IMR-90 (cell line): Measurements from ENCODE around the gene LTN1. TPM values are rescaled to one million over a fixed set of nuclear protein-coding genes. Genes with fewer than 3 reads are reported as not detected.

Experiments used
- ATAC-seq: fragments of 200-7000 bp; cut with Tn5 transposase; 2 replicates; pipeline ENCODE4 v1.9.1; 2020; ENCODE audit warnings: low read depth, mild to moderate bottlenecking, moderate library complexity
- BruUV-seq: library from RNA; stranded (reverse); fragments of 400-500 nt; replicated peaks from 2 replicates; lab custom pipeline; 2021; lab: Mats Ljungman, UMichigan
- CTCF ChIA-PET: fragments of 300-600 bp; formaldehyde crosslinking; extraction: SDS; loops from one replicate; lab custom pipeline; 2021; ENCODE audit warnings: antibody characterized with exemption; lab: Yijun Ruan, JAX
- POLR2A ChIA-PET: fragments of 300-600 bp; sonication (Branson Sonifier 250); formaldehyde crosslinking; loops from one replicate; lab custom pipeline; 2022; ENCODE audit warnings: antibody characterized with exemption; ENCODE audit not compliant: unreplicated experiment; lab: Charles Lee
- DNase-seq: peaks from one replicate; pipeline ENCODE4 v3.0.0; 2013
- H2AFZ ChIP-seq: replicated peaks from 2 replicates; pipeline ENCODE3; 2013; ENCODE audit warnings: low read length, mild to moderate bottlenecking; ENCODE audit not compliant: poor library complexity
- H2AK5ac ChIP-seq: 2 replicates; pipeline ENCODE4 v1.6.1; 2013; ENCODE audit warnings: low read depth, low read length, inconsistent platforms
- H2AK9ac ChIP-seq: replicated peaks from 2 replicates; pipeline ENCODE3; 2013; ENCODE audit warnings: mild to moderate bottlenecking, low read depth, low read length, moderate library complexity; ENCODE audit not compliant: poor library complexity
- H2BK120ac ChIP-seq: 2 replicates; pipeline ENCODE4 v1.6.1; 2013; ENCODE audit warnings: low read depth, low read length, inconsistent platforms
- H2BK15ac ChIP-seq: 3 replicates; pipeline ENCODE4 v1.6.1; 2013; ENCODE audit warnings: low read depth, low read length, inconsistent platforms
- H2BK20ac ChIP-seq: 2 replicates; pipeline ENCODE4 v1.6.1; 2013; ENCODE audit warnings: low read depth, mild to moderate bottlenecking, inconsistent platforms, low read length, moderate library complexity
- H2BK5ac ChIP-seq: 2 replicates; pipeline ENCODE4 v1.6.1; 2013; ENCODE audit warnings: mild to moderate bottlenecking, low read depth, low read length, inconsistent platforms; ENCODE audit not compliant: poor library complexity, severe bottlenecking
- H3K14ac ChIP-seq: replicated peaks from 2 replicates; pipeline ENCODE4 v1.6.1; 2013; ENCODE audit warnings: low read depth, low read length, inconsistent platforms
- H3K18ac ChIP-seq: 2 replicates; pipeline ENCODE4 v1.6.1; 2013; ENCODE audit warnings: low read depth, low read length, control low read depth
- H3K23ac ChIP-seq: 2 replicates; pipeline ENCODE4 v1.6.1; 2013; ENCODE audit warnings: low read depth, low read length, inconsistent platforms
- H3K27ac ChIP-seq: 2 replicates; pipeline ENCODE4 v1.5.1; 2013; ENCODE audit warnings: mild to moderate bottlenecking, control low read depth, low read length; ENCODE audit not compliant: insufficient read depth
- H3K27me3 ChIP-seq: 2 replicates; pipeline ENCODE4 v1.6.1; 2013; ENCODE audit warnings: low read length; ENCODE audit not compliant: control insufficient read depth, insufficient read depth
- H3K36me3 ChIP-seq: 2 replicates; pipeline ENCODE4 v1.6.1; 2013; ENCODE audit warnings: low read length, mixed read lengths; ENCODE audit not compliant: control insufficient read depth, insufficient read depth
- H3K4ac ChIP-seq: 2 replicates; pipeline ENCODE4 v1.6.1; 2013; ENCODE audit warnings: low read depth, low read length, inconsistent platforms
- H3K4me1 ChIP-seq: 2 replicates; pipeline ENCODE4 v1.6.1; 2013; ENCODE audit warnings: low read length, mixed read lengths; ENCODE audit not compliant: control insufficient read depth, insufficient read depth
- H3K4me2 ChIP-seq: 2 replicates; pipeline ENCODE4 v1.6.1; 2013; ENCODE audit warnings: low read depth, mild to moderate bottlenecking, control low read depth, low read length, moderate library complexity
- H3K4me3 ChIP-seq: 2 replicates; pipeline ENCODE4 v1.5.1; 2013; ENCODE audit warnings: low read depth, mild to moderate bottlenecking, control low read depth, low read length, moderate library complexity; ENCODE audit not compliant: insufficient read depth
- H3K56ac ChIP-seq: 2 replicates; pipeline ENCODE4 v1.6.1; 2013; ENCODE audit warnings: low read length, inconsistent platforms; ENCODE audit not compliant: insufficient read depth; ENCODE audit errors: extremely low read depth
- H3K79me1 ChIP-seq, 2 experiments: 2 replicates each; pipeline ENCODE4 v1.6.1; 2013; ENCODE audit warnings: low read length in 2 of 2, inconsistent platforms in 1 of 2, low read depth in 1 of 2
- H3K9ac ChIP-seq: 2 replicates; pipeline ENCODE4 v1.6.1; 2013; ENCODE audit warnings: low read depth, low read length, control low read depth
- H3K9me1 ChIP-seq: 2 replicates; pipeline ENCODE4 v1.6.1; 2013; ENCODE audit warnings: low read length, inconsistent platforms; ENCODE audit not compliant: insufficient read depth
- H3K9me3 ChIP-seq: 2 replicates; pipeline ENCODE4 v1.6.1; 2013; ENCODE audit warnings: low read length; ENCODE audit not compliant: control insufficient read depth, insufficient read depth
- H4K20me1 ChIP-seq: 2 replicates; pipeline ENCODE4 v1.6.1; 2013; ENCODE audit warnings: low read length, inconsistent platforms; ENCODE audit not compliant: insufficient read depth
- H4K5ac ChIP-seq: 2 replicates; pipeline ENCODE4 v1.6.1; 2013; ENCODE audit warnings: mild to moderate bottlenecking, low read depth, low read length, control low read depth
- H4K8ac ChIP-seq, 2 experiments: 2 replicates each; pipeline ENCODE4 v1.6.1; 2013; ENCODE audit warnings: low read depth in 2 of 2, low read length in 2 of 2, control low read depth in 1 of 2, inconsistent platforms in 1 of 2
- H4K91ac ChIP-seq: 2 replicates; pipeline ENCODE4 v1.6.1; 2013; ENCODE audit warnings: low read depth, low read length, inconsistent platforms; ENCODE audit not compliant: insufficient read depth
- BHLHE40 ChIP-seq: fragments of 150-350 bp; IDR thresholded peaks from 2 replicates; pipeline ENCODE4 v1.6.1; 2016; ENCODE audit warnings: mild to moderate bottlenecking, low read depth, low read length
- CHD1 ChIP-seq: IDR thresholded peaks from 2 replicates; pipeline ENCODE4 v1.6.1; 2012; ENCODE audit warnings: low read depth, low read length, improper control_type of control experiment
- MXI1 ChIP-seq: IDR thresholded peaks from 2 replicates; pipeline ENCODE4 v1.6.1; 2012; ENCODE audit warnings: low read depth, mild to moderate bottlenecking, low read length, moderate library complexity, borderline replicate concordance
- NFE2L2 ChIP-seq: fragments of 150-350 bp; IDR thresholded peaks from 2 replicates; pipeline ENCODE4 v1.6.1; 2016; ENCODE audit warnings: low read depth, mild to moderate bottlenecking, low read length
- POLR2A ChIP-seq: IDR thresholded peaks from 2 replicates; pipeline ENCODE4 v1.6.1; 2012; ENCODE audit warnings: mild to moderate bottlenecking, low read depth, low read length
- RFX5 ChIP-seq: IDR thresholded peaks from 2 replicates; pipeline ENCODE4 v1.8.0; 2012; ENCODE audit warnings: low read depth, mild to moderate bottlenecking, low read length, moderate library complexity
- SMC3 ChIP-seq: fragments of 150-350 bp; IDR thresholded peaks from 2 replicates; pipeline ENCODE4 v1.6.1; 2016; ENCODE audit warnings: low read depth, mild to moderate bottlenecking, antibody characterized with exemption, low read length, moderate library complexity
- WGBS, 2 experiments: methylation state at CpG; one replicate each; pipeline versions ENCODE4 v1.1.5 to v1.1.7; 2013; ENCODE audit warnings: missing lambda C conversion rate in 2 of 2; ENCODE audit not compliant: insufficient read length in 1 of 2; ENCODE audit errors: extremely low coverage in 2 of 2; 5-methylcytosine and 5-hydroxymethylcytosine counted together
- dilution Hi-C: fragments of 300-500 bp; cut with HindIII; formaldehyde crosslinking; loops from one replicate; pipeline ENCODE4 v1.14.3; 2018; ENCODE audit warnings: low sequenced_read_pairs; ENCODE audit not compliant: unreplicated experiment
- in situ Hi-C: fragments of 300-500 bp; cut with MboI; formaldehyde crosslinking; loops from 3 replicates; pipeline ENCODE4 v1.14.3; 2019; ENCODE audit warnings: low sequenced_read_pairs, inconsistent platforms, mixed read lengths
- intact Hi-C: fragments of 100-400 bp; cut with micrococcal nuclease; formaldehyde crosslinking; loops from 2 replicates; pipeline ENCODE4 v1.10.0; 2022
- polyA plus RNA-seq, 3 experiments: library from polyadenylated mRNA; depleted of rRNA; stranded (reverse); fragments of >200 nt; gene quantifications; 2 replicates each; pipeline ENCODE4 v1.2.3, GENCODE V29; 2012; ENCODE audit warnings: low replicate concordance in 1 of 3
- total RNA-seq: library from RNA; depleted of rRNA; stranded (reverse); fragments of >200 nt; gene quantifications from 2 replicates; pipeline ENCODE4 v1.2.3, GENCODE V29; 2012
- TF ChIP-seq, protein P1 (sequence below): fragments of 150-350 bp; IDR thresholded peaks from 2 replicates; pipeline ENCODE4 v1.6.1; 2016; ENCODE audit warnings: low read depth, mild to moderate bottlenecking, low read length, moderate library complexity, borderline replicate concordance
- TF ChIP-seq, protein P2 (sequence below): conservative IDR thresholded peaks from 2 replicates; pipeline ENCODE4 v1.5.1; 2012; ENCODE audit warnings: mild to moderate bottlenecking, low read depth, low read length, improper control_type of control experiment

LTN1 gene
- total and polyA plus RNA-seq, 2 of the 4 experiments (the other 2 are of a cell fraction) = 6.7 to 35.5 TPM

DNA sequence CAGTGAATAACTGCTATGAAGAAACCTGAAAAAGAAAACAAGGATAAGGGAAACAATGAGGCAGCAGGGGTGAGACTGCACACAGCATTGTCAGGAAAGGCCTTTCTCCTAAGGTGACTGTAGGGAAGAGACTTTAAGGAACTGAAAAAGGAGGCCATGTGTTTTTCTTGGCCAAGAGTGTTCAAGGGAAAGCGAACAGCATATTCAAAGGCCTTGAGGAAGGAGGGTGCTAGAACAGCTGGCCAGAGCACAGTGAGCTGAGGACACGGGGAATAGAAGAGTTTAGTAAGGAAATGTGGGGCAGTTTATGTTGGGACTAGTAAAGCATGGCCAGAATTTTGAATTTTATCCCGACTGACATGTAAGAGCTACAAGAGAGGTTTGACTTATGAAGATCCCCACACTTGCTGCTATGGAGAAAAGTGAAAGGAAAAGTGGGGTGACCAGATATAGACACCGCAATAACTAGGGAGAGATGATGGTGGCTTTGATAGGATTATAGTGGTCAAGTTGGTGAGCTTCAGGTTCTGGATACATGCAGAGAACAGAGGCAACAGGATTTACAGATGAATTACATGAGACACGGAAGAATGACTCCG lies 25.1 kb upstream of the LTN1 start:
- Histone ChIP-seq H2AK5ac (no peak overlapping the region), H2BK20ac (no peak overlapping the region), H2BK120ac (no peak overlapping the region), H4K5ac (no peak overlapping the region), H4K8ac (peak overlapping the region in 1 of 2 experiments; percentile 65; a peak in 1 of 4 replicates), H3K56ac (no peak overlapping the region), H3K9me1 (peaks cover 6% of the 10 kb centered on the region), H4K91ac (no peak overlapping the region), H3K18ac (no peak overlapping the region), H4K20me1 (no peaks in the 10 kb centered on the region), H2BK15ac (no peak overlapping the region), H2AK9ac (no peak overlapping the region), H3K4me2 (peak overlapping the region; percentile 98), H2AFZ (no peak overlapping the region), H2BK5ac (peak overlapping the region; percentile 34), H3K4me1 (peaks cover 3% of the 10 kb centered on the region), H3K4me3 (peak overlapping the region; percentile 81), H3K14ac (peak overlapping the region; percentile 28), H3K27me3 (no peaks in the 10 kb centered on the region), H3K9ac (0 out of 2 replicates have a peak overlapping the region, but pooled peaks have one; percentile 69), H3K36me3 (no peaks in the 10 kb centered on the region), H3K4ac (0 out of 2 replicates have a peak overlapping the region, but pooled peaks have one; percentile 35), H3K23ac (peak overlapping the region; percentile 64), H3K79me1 (peaks cover 30 to 43% of the 10 kb centered on the region in 2 experiments), H3K9me3 (no peaks in the 10 kb centered on the region), H3K27ac (no peak overlapping the region)
- ChIA-PET POLR2A (no interaction called here), CTCF (no interaction called here)
- intact Hi-C loops = no loop called here
- dilution Hi-C loops = no loop called here
- TSS peak; percentile 22 for BruUV-seq
- DNase-seq (no peak), ATAC-seq (no peak)
- TF ChIP-seq SMC3 = no peak
- no peak for TF ChIP-seq MXI1
- TF ChIP-seq, protein P1, sequence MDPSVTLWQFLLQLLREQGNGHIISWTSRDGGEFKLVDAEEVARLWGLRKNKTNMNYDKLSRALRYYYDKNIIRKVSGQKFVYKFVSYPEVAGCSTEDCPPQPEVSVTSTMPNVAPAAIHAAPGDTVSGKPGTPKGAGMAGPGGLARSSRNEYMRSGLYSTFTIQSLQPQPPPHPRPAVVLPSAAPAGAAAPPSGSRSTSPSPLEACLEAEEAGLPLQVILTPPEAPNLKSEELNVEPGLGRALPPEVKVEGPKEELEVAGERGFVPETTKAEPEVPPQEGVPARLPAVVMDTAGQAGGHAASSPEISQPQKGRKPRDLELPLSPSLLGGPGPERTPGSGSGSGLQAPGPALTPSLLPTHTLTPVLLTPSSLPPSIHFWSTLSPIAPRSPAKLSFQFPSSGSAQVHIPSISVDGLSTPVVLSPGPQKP = no peak
- TF ChIP-seq RFX5 = no peak
- no peak for TF ChIP-seq CHD1
- no peak for TF ChIP-seq BHLHE40
- no peak for TF ChIP-seq NFE2L2
- TF ChIP-seq, protein P2, sequence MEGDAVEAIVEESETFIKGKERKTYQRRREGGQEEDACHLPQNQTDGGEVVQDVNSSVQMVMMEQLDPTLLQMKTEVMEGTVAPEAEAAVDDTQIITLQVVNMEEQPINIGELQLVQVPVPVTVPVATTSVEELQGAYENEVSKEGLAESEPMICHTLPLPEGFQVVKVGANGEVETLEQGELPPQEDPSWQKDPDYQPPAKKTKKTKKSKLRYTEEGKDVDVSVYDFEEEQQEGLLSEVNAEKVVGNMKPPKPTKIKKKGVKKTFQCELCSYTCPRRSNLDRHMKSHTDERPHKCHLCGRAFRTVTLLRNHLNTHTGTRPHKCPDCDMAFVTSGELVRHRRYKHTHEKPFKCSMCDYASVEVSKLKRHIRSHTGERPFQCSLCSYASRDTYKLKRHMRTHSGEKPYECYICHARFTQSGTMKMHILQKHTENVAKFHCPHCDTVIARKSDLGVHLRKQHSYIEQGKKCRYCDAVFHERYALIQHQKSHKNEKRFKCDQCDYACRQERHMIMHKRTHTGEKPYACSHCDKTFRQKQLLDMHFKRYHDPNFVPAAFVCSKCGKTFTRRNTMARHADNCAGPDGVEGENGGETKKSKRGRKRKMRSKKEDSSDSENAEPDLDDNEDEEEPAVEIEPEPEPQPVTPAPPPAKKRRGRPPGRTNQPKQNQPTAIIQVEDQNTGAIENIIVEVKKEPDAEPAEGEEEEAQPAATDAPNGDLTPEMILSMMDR = no peak
- no peak for TF ChIP-seq POLR2A
- WGBS, 2 experiments = 88% methylated on average over 6 of the region's 6 CpGs; no CpG with 5 or more reads in 1 of the 2 experiments
- in situ Hi-C loops = no loop called here
